Measurements from ENCODE around the gene DDOST. TPM values are rescaled to one million over a fixed set of nuclear protein-coding genes. Genes with fewer than 3 reads are reported as not detected.
A peak's percentile ranks its signal among the peaks of the same experiment; 100 is the strongest.

DDOST gene
- total RNA-seq, 1 donor from 2014 or later = 273 TPM

GRCh38 chr1:20702416-20702815 is 41.2 kb upstream of the DDOST start:
- peaks cover 7% of the 10 kb centered on the region for H3K27me3 Mint-ChIP-seq
- H3K36me3 Mint-ChIP-seq (ENCODE audit: insufficient read depth) = no peaks in the 10 kb centered on the region
- no peak overlapping the region for H3K4me3 Mint-ChIP-seq (ENCODE audit: low read depth)
- no peaks in the 10 kb centered on the region for H3K4me1 Mint-ChIP-seq (ENCODE audit: low read depth)
- H3K9me3 Mint-ChIP-seq (ENCODE audit: low read depth) = no peaks in the 10 kb centered on the region
- no peak overlapping the region for H3K27ac Mint-ChIP-seq
- no peak for DNase-seq (ENCODE audit: low spot score, unreplicated experiment)
- peak; percentile 33 for TF ChIP-seq CTCF (IDR thresholded peaks at IDR 0.05; ENCODE audit: unreplicated experiment)

- DNase-seq (ENCODE audit: low spot score, unreplicated experiment) = no peak
- Mint-ChIP-seq H3K4me1 (ENCODE audit: low read depth) (peaks cover 1% of the 10 kb centered on the region), H3K9me3 (ENCODE audit: low read depth) (no peaks in the 10 kb centered on the region), H3K4me3 (ENCODE audit: low read depth) (no peak overlapping the region), H3K27ac (no peak overlapping the region), H3K27me3 (peaks cover 7% of the 10 kb centered on the region), H3K36me3 (ENCODE audit: insufficient read depth) (no peaks in the 10 kb centered on the region)
- no peak for TF ChIP-seq CTCF (IDR thresholded peaks at IDR 0.05; ENCODE audit: unreplicated experiment)
Observed at GRCh38 chr1:20701847-20702246, 40.7 kb upstream of the DDOST start.

GRCh38 chr1:20701446-20701845 is 40.3 kb upstream of the DDOST start:
- peaks cover 7% of the 10 kb centered on the region for H3K27me3 Mint-ChIP-seq
- no peak for TF ChIP-seq CTCF (IDR thresholded peaks at IDR 0.05; ENCODE audit: unreplicated experiment)
- no peak overlapping the region for H3K27ac Mint-ChIP-seq
- peaks cover 1% of the 10 kb centered on the region for H3K4me1 Mint-ChIP-seq (ENCODE audit: low read depth)
- H3K9me3 Mint-ChIP-seq (ENCODE audit: low read depth) = no peaks in the 10 kb centered on the region
- H3K36me3 Mint-ChIP-seq (ENCODE audit: insufficient read depth) = no peaks in the 10 kb centered on the region
- DNase-seq (ENCODE audit: low spot score, unreplicated experiment) = no peak
- H3K4me3 Mint-ChIP-seq (ENCODE audit: low read depth) = no peak overlapping the region

GRCh38 chr1:20700636-20701215 is 39.6 kb upstream of the DDOST start:
- TF ChIP-seq CTCF (IDR thresholded peaks at IDR 0.05; ENCODE audit: unreplicated experiment) = no peak
- no peak overlapping the region for H3K4me3 Mint-ChIP-seq (ENCODE audit: low read depth)
- no peaks in the 10 kb centered on the region for H3K9me3 Mint-ChIP-seq (ENCODE audit: low read depth)
- H3K27me3 Mint-ChIP-seq = peaks cover 7% of the 10 kb centered on the region
- no peak overlapping the region for H3K27ac Mint-ChIP-seq
- H3K4me1 Mint-ChIP-seq (ENCODE audit: low read depth) = peaks cover 1% of the 10 kb centered on the region
- no peaks in the 10 kb centered on the region for H3K36me3 Mint-ChIP-seq (ENCODE audit: insufficient read depth)
- DNase-seq (ENCODE audit: low spot score, unreplicated experiment) = no peak

GRCh38 chr1:20699558-20699957 is 38.4 kb upstream of the DDOST start:
- TF ChIP-seq CTCF (IDR thresholded peaks at IDR 0.05; ENCODE audit: unreplicated experiment) = no peak
- no peaks in the 10 kb centered on the region for H3K9me3 Mint-ChIP-seq (ENCODE audit: low read depth)
- H3K4me1 Mint-ChIP-seq (ENCODE audit: low read depth) = peaks cover 1% of the 10 kb centered on the region
- H3K36me3 Mint-ChIP-seq (ENCODE audit: insufficient read depth) = no peaks in the 10 kb centered on the region
- H3K4me3 Mint-ChIP-seq (ENCODE audit: low read depth) = no peak overlapping the region
- no peak overlapping the region for H3K27ac Mint-ChIP-seq
- no peak for DNase-seq (ENCODE audit: low spot score, unreplicated experiment)
- H3K27me3 Mint-ChIP-seq = peaks cover 9% of the 10 kb centered on the region
